Testis (tissue), 2 donors: ENCODE results near the gene TMEM141.

ENCODE experiments used
- CTCF ChIP-seq, 3 experiments: fragments of 450-650 bp in 2 of 3; fragments of 200-600 bp in 1 of 3; sonication (generic) in 1 of 3; IDR thresholded peaks; one replicate each; pipeline ENCODE4 v1.5.1; 2016 to 2019; ENCODE audit warnings: antibody characterized with exemption in 3 of 3, mild to moderate bottlenecking in 2 of 3, moderate library complexity in 1 of 3
- POLR2A ChIP-seq: fragments of 450-650 bp; IDR thresholded peaks from one replicate; pipeline ENCODE4 v1.6.1; 2017; ENCODE audit warnings: antibody characterized with exemption, mild to moderate bottlenecking, moderate library complexity

DNA sequence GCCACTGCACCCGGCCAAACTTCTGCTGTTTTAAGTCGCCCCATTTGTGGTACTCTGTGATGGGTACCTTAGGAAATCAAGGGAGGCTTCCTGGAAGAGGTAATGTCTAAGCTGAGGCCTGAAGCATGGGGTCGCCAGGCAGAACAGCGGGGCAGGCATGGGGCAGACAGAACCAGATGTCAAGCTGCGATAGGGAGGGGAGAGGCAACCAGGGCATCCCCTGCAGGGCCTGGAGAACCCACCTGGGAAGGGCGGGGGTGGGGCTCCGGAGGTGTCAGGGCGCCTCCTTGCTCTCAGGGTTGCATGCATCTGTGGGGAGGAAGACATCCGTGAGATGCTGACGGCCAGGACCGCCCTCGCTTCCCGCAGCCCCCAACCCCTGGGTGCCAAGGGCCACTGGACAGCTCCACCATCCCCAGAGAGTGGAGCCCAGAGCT lies 29.6 kb upstream of the TMEM141 start:
- TF ChIP-seq CTCF (IDR thresholded peaks at IDR 0.05) (no peak), POLR2A (no peak)
